ENCODE measurements around the gene ZNF791.
"Not testable (repeated sequence)": the region's sequence is repeated elsewhere in the genome, so short reads cannot be mapped to it uniquely, and the experiment has no call there.

ZNF791 gene

DNA sequence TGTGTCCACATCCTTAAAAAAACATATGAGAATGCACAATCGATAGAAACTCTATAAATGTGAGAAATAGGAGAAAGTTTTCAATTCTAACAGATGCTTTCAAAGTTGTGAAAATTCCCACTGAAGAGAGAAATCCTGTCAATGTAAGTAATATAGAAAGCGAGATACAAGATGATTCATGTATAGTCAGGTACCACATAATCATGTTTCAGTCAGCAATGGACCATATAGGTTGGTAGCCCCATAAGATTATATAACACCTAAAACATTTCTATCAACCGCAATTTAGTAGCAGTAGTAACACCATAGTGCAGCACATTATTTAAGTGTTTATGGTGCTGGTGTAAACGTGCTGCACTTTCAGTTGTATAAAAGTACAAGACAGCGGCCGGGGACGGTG, 18.5 kb downstream of the ZNF791 start:
- DNase-seq (ENCODE audit: low read depth in 2 of 2) = no peak

- no peak for DNase-seq (ENCODE audit: low read depth in 2 of 2)
These were observed 25.9 kb downstream of the ZNF791 start for GRCh38 chr19:12636631-12637030.

DNA sequence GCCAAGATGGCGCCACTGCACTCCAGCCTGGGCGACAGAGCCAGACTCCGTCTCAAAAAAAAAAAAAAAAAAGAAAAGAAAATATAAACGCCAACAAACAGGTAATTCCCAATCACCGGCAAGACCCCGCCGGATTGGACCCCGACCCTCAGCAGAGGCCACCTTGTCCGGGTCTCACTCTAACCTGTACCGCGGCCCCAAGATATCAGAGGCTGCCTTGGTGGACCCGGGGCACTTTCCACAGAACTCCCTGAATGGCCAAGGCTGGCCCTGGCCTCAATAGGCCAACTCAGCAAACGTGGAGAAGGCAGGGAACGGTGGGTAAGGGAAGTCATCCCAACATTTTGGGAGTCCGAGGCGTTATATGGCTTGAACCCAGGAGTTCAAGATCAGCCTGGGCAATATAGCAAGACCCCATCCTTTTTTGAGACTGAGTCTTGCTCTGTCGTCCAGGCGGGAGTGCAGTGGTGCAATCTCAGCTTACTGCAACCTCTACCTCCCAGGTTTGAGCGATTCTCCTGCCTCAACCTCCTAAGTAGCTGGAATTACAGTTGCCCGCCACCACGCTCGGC, 28.0 kb downstream of the ZNF791 start:
- no peak for DNase-seq (ENCODE audit: low read depth in 2 of 2)

DNA sequence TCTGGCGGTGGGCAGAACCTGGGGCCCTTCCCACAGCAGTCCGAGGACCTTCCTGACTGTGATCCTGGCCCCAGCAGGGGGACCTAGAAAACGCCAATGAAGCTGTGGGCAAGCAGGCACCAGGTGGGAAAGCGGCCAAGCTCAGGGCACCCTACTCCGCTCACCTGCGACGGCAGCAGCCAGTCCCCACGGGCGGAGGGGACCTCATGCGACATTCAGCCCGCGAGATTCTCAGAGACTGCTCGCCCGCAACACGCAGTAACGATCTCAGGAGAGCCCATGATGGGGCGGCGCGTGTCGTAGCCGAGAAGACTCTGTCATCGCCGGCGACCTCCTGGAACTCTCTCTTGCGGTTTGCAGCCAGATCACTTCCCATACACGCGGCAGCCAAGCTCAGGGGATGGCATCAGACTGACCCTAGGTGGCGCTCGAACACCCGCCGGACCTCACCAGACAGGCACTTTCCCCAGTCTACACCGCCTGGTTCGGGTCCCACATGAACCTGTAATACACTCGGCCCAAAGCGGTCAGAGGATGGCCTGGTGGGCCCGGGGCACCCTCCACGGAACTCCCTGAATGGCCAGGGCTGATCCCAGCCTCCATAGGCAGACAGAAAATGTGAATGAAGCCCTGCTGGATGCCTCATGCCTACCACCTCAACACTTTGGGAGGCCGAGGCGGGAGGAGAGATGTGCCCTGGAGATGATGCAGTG, 29.3 kb downstream of the ZNF791 start:
- DNase-seq (ENCODE audit: low read depth in 2 of 2) = peak; percentile 84 to 85

DNA sequence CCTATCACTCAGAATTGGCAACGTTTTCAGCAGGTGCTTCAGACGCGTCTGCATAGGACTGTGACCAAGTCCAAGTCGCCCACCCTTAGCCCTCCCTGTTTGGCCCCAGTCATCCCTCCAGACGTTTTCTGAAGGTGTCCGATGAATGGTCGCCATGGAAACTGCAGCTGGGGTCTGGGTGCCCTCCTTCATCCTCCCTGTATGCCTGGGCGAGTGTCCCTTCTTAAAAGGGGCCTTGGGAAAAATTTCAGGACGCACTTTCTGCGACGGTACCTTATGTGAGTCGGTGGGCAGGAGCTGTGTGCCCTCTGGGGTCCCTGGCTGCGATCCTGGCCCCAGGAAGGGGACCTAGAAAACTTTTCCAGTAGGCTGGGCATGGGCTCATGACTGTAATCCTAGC, 30.7 kb downstream of the ZNF791 start:
- DNase-seq (ENCODE audit: low read depth in 2 of 2) = no peak

DNA sequence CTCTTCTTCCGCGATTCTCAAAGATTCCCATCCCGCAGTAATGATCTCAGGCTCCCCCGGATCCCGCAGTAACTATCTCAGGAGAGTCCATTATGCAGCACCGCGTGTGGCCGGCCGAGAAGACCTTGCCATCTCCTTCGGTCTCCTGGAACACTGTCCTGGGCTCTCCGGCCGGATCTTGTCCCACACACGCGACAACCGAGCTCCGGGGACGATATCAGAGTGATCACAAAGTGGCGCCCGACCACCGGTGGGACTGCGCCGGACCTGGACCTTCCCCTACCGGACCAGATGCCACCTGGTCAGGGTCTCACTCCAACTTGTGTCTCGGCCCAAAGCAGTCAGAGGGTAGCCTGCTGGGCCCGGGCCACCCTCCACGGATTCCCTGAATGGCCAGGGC, 31.8 kb downstream of the ZNF791 start:
- DNase-seq (ENCODE audit: low read depth in 2 of 2) = no peak

DNA sequence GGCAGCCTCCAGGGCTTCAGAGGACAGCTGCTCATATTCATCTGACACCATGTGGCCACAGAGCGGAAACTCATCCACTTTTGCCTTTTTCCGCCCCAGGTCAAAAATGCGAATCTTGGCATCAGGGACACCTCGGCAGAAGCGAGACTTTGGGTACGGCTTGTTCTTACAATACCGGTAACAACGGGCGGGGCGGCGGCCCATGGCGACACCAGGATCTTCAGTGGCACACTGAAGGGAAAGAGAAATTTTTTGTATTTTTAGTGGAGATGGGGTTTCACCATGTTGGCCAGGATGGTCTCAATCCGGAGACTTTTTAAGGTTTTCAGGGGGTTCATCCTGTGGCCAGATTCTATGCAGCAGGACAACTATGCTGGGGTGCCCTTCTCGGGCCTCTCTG, 33.0 kb downstream of the ZNF791 start:
- not testable (repeated sequence) for DNase-seq (ENCODE audit: low read depth in 2 of 2)

- no peak for DNase-seq (ENCODE audit: low read depth in 2 of 2)
These were observed 35.8 kb downstream of the ZNF791 start for GRCh38 chr19:12646551-12646950.

DNA sequence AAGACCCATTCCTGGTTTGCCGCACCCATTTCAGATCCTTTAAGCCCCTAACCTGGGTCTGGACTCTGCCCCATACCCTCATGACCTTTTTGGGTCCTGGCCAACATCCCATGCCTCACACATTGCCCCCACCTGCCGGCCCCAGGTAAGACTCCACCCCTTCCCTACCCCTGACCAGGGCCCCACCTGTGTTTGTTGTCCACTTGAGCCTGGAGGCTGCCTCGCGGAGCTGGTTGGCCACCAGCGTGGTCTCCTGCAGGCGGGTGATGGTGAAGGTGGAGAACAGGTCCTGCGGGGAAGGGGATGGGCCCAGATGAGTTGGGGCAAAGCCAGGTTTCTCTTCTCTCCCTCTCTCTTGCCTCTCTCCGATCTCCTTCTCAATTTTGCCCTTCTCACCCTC, 36.3 kb downstream of the ZNF791 start:
- DNase-seq (ENCODE audit: low read depth in 2 of 2) = no peak

DNA sequence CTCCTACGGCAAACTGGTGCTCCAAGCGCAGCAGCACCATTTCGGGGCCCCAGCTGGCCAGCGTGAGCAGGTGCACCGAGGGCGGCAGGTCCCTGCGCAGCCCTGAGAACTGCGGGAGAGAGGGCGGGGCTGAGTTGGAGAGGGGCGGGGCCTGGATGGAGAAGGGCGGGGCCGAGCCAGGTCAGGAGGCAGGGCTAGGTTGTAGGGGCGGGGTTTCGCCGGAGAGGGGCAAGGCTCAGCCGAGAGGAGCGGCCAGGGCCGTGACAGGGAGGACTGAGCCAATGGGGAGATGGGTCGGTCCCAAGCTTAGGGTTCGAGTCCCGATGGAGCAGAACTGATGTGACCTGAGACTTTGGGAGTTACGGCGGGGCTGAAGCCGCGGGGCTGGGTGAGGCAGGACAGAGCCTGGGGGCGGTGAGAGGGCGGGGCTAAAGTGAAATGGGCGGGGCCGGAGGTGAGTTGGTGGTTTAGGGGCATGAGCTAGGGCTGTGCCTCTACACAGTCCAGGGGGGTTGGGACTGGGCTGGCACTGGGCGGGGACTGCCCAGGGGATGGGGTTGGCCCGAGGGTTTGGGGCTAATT, 36.9 kb downstream of the ZNF791 start:
- DNase-seq (ENCODE audit: low read depth in 2 of 2) = no peak

- no peak for DNase-seq (ENCODE audit: low read depth in 2 of 2)
These were observed 37.4 kb downstream of the ZNF791 start for GRCh38 chr19:12648088-12648487.

GRCh38 chr19:12649941-12650340, 39.2 kb downstream of the ZNF791 start:
- DNase-seq (ENCODE audit: low read depth in 2 of 2) = no peak

- DNase-seq (ENCODE audit: low read depth in 2 of 2) = no peak
These were observed 41.5 kb downstream of the ZNF791 start for GRCh38 chr19:12652219-12652618.

DNA sequence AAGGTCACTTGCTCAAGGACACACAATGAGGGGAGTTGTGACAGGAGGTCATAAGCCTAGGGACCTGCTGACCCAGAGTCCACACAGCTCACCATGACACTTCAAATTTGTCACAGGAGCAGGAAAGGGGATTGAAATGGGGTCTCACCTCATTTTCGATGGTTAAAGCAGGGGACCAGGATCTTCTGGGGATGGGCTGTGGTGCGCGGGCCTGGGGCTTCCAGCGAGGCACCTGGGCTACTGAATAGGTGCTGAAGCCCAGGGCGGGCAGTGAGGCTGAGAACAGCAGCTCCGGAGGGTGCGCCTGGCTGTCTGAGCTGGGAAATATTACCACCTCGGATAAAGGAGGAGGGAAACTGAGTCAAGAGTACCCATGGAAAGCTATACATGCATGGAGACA, 44.8 kb downstream of the ZNF791 start:
- no peak for DNase-seq (ENCODE audit: low read depth in 2 of 2)

DNA sequence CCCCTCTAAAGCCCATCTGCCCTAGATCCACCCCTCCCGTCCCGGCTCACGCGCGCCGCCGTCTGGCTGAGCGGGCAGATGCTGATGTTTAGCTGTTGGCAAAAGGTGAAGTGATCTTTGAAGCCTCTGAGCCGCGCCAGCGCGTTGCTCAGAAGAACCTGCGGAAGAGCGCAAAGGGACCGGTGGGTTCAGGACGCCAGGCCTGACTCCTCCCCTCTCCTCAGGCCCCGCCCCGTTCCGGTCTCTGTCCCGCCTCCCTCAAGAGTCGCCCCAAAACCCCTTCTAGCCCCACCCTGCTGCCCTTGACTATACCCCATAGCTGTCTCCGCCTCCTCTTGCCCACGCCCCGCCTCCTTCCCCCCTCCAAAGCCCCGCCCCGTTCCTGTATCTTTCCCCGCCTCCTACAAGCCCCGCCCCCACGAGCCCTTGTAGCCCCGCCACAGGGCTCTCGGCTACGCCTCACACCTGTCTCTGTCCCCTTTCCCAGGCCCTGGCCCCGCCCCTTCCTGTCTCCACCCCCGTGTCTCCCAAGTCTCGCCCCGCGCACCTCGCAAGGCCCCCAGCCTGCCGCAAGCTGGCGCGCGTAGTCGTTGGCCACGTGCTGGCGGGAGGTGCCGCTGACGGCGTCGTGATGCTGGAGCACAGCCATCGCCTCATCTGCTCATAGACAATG, 46.3 kb downstream of the ZNF791 start:
- no peak for DNase-seq (ENCODE audit: low read depth in 2 of 2)

GRCh38 chr19:12657966-12658365, 47.2 kb downstream of the ZNF791 start:
- DNase-seq (ENCODE audit: low read depth in 2 of 2) = no peak

DNA sequence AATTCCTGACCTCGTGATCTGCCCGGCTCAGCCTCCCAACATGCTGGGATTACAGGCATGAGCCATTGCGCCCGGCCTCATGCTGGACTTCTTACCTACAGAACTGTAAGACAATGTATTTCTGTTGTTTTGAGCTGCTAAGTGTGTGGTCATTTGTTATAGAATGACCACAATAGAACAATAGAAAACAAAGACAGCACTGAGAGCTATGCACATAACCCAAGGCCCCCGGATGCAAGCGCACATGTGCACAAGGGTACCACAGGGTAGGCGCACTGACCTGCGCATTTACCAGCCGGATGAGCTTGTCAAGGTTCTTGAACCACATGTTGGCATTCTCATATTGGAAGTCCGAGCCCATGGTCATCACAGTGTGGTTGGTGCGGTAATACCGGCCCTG, 50.3 kb downstream of the ZNF791 start:
- no peak for DNase-seq (ENCODE audit: low read depth in 2 of 2)

DNA sequence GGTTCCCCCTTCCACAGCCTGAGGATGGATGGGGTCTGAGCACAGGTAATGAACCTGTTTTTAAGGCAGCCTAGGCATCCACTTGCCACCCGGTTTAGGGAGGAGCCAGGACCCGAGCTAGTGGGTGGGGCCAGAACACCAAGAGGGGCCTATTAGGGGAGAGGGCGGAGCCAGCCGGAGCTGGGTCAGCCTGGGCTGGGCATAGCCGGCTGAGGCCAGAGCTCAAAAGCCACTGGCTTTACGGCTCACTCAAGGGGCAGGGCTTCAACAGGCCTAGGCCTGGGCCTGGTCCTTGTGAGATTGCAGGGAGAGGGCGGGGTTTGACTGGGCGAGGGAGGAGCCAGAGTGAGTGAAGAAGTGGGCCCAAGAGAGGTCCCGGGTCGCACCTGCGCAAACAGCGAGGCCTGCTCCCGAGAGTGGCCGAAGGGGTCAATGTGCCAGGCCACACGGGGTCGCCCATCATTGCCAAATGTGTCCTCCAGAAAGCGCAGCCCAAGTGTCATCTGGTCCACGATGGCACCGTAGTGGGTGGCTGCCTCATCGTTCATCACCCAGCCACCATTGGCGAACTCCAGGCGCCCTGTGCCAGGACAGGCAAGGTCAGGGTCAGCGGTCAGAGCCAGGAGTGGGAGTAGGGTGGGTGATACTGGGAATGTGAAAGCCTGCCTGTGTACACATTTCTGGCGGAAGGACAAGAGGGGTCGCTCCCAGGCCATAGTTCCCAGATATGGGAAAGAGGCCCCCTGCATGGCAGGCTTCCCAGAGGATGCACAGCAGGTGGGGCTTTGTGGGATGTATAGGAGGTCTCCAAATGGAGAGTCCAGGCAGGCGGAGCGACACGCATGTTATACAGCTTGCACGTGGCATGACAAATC, 53.9 kb downstream of the ZNF791 start:
- DNase-seq (ENCODE audit: low read depth in 2 of 2) = no peak

GRCh38 chr19:12665281-12665573, 54.5 kb downstream of the ZNF791 start:
- DNase-seq (ENCODE audit: low read depth in 2 of 2) = no peak

DNA sequence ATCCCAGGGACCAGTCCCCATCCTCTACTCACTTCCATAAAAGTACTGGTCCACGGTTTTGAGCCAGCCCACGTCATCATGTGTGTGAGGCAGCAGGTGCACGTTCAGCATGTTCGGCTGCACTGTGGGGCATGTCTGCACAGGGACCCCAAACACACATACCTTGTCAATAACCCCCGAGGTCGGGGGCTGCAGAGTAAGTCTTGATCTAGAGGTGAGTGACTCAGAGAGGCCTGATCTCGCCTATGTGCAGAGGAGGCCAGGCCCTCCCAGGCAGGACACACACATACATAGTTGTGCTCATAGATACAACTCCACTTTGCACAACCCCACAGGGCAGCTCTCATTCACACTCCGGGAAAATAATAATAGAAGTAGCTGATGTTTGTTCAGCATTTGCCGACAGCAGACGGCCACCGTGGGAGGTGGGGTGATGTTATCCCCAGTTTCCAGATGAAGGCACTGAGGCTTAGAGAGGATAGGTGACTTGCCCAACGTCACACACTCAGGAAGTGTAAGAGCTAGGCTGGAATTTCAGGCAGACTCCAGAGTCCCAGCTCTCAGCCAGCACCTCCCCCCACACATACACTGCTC, 55.0 kb downstream of the ZNF791 start:
- no peak for DNase-seq (ENCODE audit: low read depth in 2 of 2)

GRCh38 chr19:12666265-12667048, 55.7 kb downstream of the ZNF791 start, which contains the start of the genes MAN2B1 and WDR83:
TSS of gene MAN2B1 (minus strand) at chr19:12666742. CDS start at chr19:12666701, 41 bp downstream.
TSS of gene WDR83 (plus strand) at chr19:12666807. CDS start at chr19:12669791, 2,984 bp downstream.
- DNase-seq (ENCODE audit: low read depth in 2 of 2) = peak; percentile 75 to 78
